HAP-1 (cell line): ENCODE data around the gene PDE1A.

ENCODE experiments used
- DNase-seq, 2 experiments: peaks; one replicate each; pipeline ENCODE4 v3.0.0-alpha.2; 2016 to 2020; ENCODE audit warnings: low spot score in 2 of 2
- H3K27me3 ChIP-seq: fragments of 250-450 bp; sonication (Bioruptor Pico); 2 replicates; pipeline ENCODE4 v1.5.1; 2020; ENCODE audit warnings: low read depth, mild to moderate bottlenecking, moderate library complexity
- H3K36me3 ChIP-seq: fragments of 250-450 bp; sonication (Bioruptor Pico); replicated peaks from 2 replicates; pipeline ENCODE4 v1.5.1; 2020; ENCODE audit warnings: mild to moderate bottlenecking
- H3K4me1 ChIP-seq: fragments of 250-450 bp; sonication (Bioruptor Pico); 2 replicates; pipeline ENCODE4 v1.5.1; 2020; ENCODE audit warnings: mild to moderate bottlenecking
- H3K4me3 ChIP-seq: fragments of 250-450 bp; sonication (Bioruptor Pico); 2 replicates; pipeline ENCODE4 v1.5.1; 2020; ENCODE audit warnings: mild to moderate bottlenecking, moderate library complexity
- H3K9me3 ChIP-seq: fragments of 250-450 bp; sonication (Bioruptor Pico); 2 replicates; pipeline ENCODE4 v1.5.1; 2020; ENCODE audit warnings: mild to moderate bottlenecking, moderate library complexity
- in situ Hi-C: fragments of 300-500 bp; cut with MboI; formaldehyde crosslinking; loops from 3 replicates; pipeline ENCODE4 v1.14.3; 2020; ENCODE audit warnings: low sequenced_read_pairs, inconsistent platforms, mixed read lengths

PDE1A gene

GRCh38 chr2:182181381-182181780 is 245.5 kb downstream of the PDE1A start:
- peaks cover 5% of the 10 kb centered on the region for H3K9me3 ChIP-seq
- H3K4me1 ChIP-seq = no peaks in the 10 kb centered on the region
- no peaks in the 10 kb centered on the region for H3K36me3 ChIP-seq
- in situ Hi-C loops = no loop called here
- no peaks in the 10 kb centered on the region for H3K27me3 ChIP-seq
- no peak for DNase-seq
- no peak overlapping the region for H3K4me3 ChIP-seq

GRCh38 chr2:182179176-182179575 is 247.7 kb downstream of the PDE1A start:
- Histone ChIP-seq H3K4me1 (no peaks in the 10 kb centered on the region), H3K9me3 (peaks cover 5% of the 10 kb centered on the region), H3K4me3 (no peak overlapping the region), H3K36me3 (no peaks in the 10 kb centered on the region), H3K27me3 (no peaks in the 10 kb centered on the region)
- no peak for DNase-seq
- in situ Hi-C loops = no loop called here

- Histone ChIP-seq H3K27me3 (no peaks in the 10 kb centered on the region), H3K9me3 (no peaks in the 10 kb centered on the region), H3K4me1 (no peaks in the 10 kb centered on the region), H3K36me3 (no peaks in the 10 kb centered on the region), H3K4me3 (no peak overlapping the region)
- DNase-seq = no peak
- in situ Hi-C loops = no loop called here
Observed at GRCh38 chr2:182173944-182174622, 252.8 kb downstream of the PDE1A start.

GRCh38 chr2:182170341-182170740 is 256.5 kb downstream of the PDE1A start:
- in situ Hi-C loops = no loop called here
- H3K36me3 ChIP-seq = no peaks in the 10 kb centered on the region
- H3K9me3 ChIP-seq = no peaks in the 10 kb centered on the region
- H3K4me3 ChIP-seq = no peak overlapping the region
- DNase-seq = no peak
- H3K27me3 ChIP-seq = no peaks in the 10 kb centered on the region
- no peaks in the 10 kb centered on the region for H3K4me1 ChIP-seq

- H3K27me3 ChIP-seq = no peaks in the 10 kb centered on the region
- H3K4me1 ChIP-seq = no peaks in the 10 kb centered on the region
- in situ Hi-C loops = no loop called here
- no peak overlapping the region for H3K4me3 ChIP-seq
- H3K36me3 ChIP-seq = no peaks in the 10 kb centered on the region
- DNase-seq = no peak
- H3K9me3 ChIP-seq = no peaks in the 10 kb centered on the region
Observed at GRCh38 chr2:182167882-182168281, 259.0 kb downstream of the PDE1A start.

GRCh38 chr2:182166841-182167240 is 260.0 kb downstream of the PDE1A start:
- no peaks in the 10 kb centered on the region for H3K4me1 ChIP-seq
- no peaks in the 10 kb centered on the region for H3K27me3 ChIP-seq
- no peak for DNase-seq
- in situ Hi-C loops = no loop called here
- H3K9me3 ChIP-seq = no peaks in the 10 kb centered on the region
- H3K4me3 ChIP-seq = no peak overlapping the region
- no peaks in the 10 kb centered on the region for H3K36me3 ChIP-seq

- Histone ChIP-seq H3K36me3 (no peaks in the 10 kb centered on the region), H3K4me3 (no peak overlapping the region), H3K9me3 (no peaks in the 10 kb centered on the region), H3K4me1 (no peaks in the 10 kb centered on the region), H3K27me3 (no peaks in the 10 kb centered on the region)
- no peak for DNase-seq
- in situ Hi-C loops = no loop called here
Observed at GRCh38 chr2:182166406-182166805, 260.4 kb downstream of the PDE1A start.

- Histone ChIP-seq H3K9me3 (no peaks in the 10 kb centered on the region), H3K27me3 (no peaks in the 10 kb centered on the region), H3K4me3 (no peak overlapping the region), H3K36me3 (no peaks in the 10 kb centered on the region), H3K4me1 (no peaks in the 10 kb centered on the region)
- no peak for DNase-seq
- in situ Hi-C loops = no loop called here
Observed at GRCh38 chr2:182165202-182165601, 261.6 kb downstream of the PDE1A start.

GRCh38 chr2:182164686-182165085 is 262.1 kb downstream of the PDE1A start:
- no peaks in the 10 kb centered on the region for H3K4me1 ChIP-seq
- no peak for DNase-seq
- no peaks in the 10 kb centered on the region for H3K27me3 ChIP-seq
- no peaks in the 10 kb centered on the region for H3K36me3 ChIP-seq
- in situ Hi-C loops = no loop called here
- H3K9me3 ChIP-seq = no peaks in the 10 kb centered on the region
- no peak overlapping the region for H3K4me3 ChIP-seq

GRCh38 chr2:182163878-182164277 is 263.0 kb downstream of the PDE1A start:
- Histone ChIP-seq H3K27me3 (no peaks in the 10 kb centered on the region), H3K4me3 (no peak overlapping the region), H3K4me1 (no peaks in the 10 kb centered on the region), H3K9me3 (no peaks in the 10 kb centered on the region), H3K36me3 (no peaks in the 10 kb centered on the region)
- DNase-seq = no peak
- in situ Hi-C loops = no loop called here

- no peak for DNase-seq
- in situ Hi-C loops = no loop called here
- H3K4me3 ChIP-seq = no peak overlapping the region
- H3K9me3 ChIP-seq = no peaks in the 10 kb centered on the region
- peaks cover 14% of the 10 kb centered on the region for H3K4me1 ChIP-seq
- no peaks in the 10 kb centered on the region for H3K36me3 ChIP-seq
- no peaks in the 10 kb centered on the region for H3K27me3 ChIP-seq
Observed at GRCh38 chr2:182148344-182148743, 278.5 kb downstream of the PDE1A start.

- Histone ChIP-seq H3K27me3 (no peaks in the 10 kb centered on the region), H3K4me3 (no peak overlapping the region), H3K4me1 (peaks cover 30% of the 10 kb centered on the region), H3K36me3 (no peaks in the 10 kb centered on the region), H3K9me3 (no peaks in the 10 kb centered on the region)
- DNase-seq = peak in 1 of 2 experiments; percentile 12
- in situ Hi-C loops = no loop called here
Observed at GRCh38 chr2:182144776-182145165, 282.1 kb downstream of the PDE1A start.

- Histone ChIP-seq H3K4me1 (peaks cover 30% of the 10 kb centered on the region), H3K4me3 (no peak overlapping the region), H3K36me3 (no peaks in the 10 kb centered on the region), H3K9me3 (no peaks in the 10 kb centered on the region), H3K27me3 (no peaks in the 10 kb centered on the region)
- DNase-seq = peak; percentile 17 to 39
- in situ Hi-C loops = no loop called here
Observed at GRCh38 chr2:182144041-182144775, 282.6 kb downstream of the PDE1A start.

- Histone ChIP-seq H3K36me3 (no peaks in the 10 kb centered on the region), H3K4me1 (peaks cover 30% of the 10 kb centered on the region), H3K9me3 (no peaks in the 10 kb centered on the region), H3K27me3 (no peaks in the 10 kb centered on the region), H3K4me3 (no peak overlapping the region)
- DNase-seq = no peak
- in situ Hi-C loops = no loop called here
Observed at GRCh38 chr2:182142062-182142461, 284.8 kb downstream of the PDE1A start.
